Effector memory CD4-positive, alpha-beta T cell (primary cell): Measurements from ENCODE around the gene ART1.
"Not testable (repeated sequence)": the region's sequence is repeated elsewhere in the genome, so short reads cannot be mapped to it uniquely, and the experiment has no call there.

Source experiments
- DNase-seq, 3 donors: peaks; one replicate each; pipeline ENCODE4 v3.0.0-alpha.2; 2020
- H3K27ac ChIP-seq: 2 replicates; pipeline ENCODE4 v1.7.0; 2013; ENCODE audit warnings: mild to moderate bottlenecking, low read length, moderate library complexity; ENCODE audit not compliant: insufficient read depth, poor library complexity, severe bottlenecking
- H3K27me3 ChIP-seq: replicated peaks from 2 replicates; pipeline ENCODE4 v1.7.0; 2013; ENCODE audit warnings: mild to moderate bottlenecking, low read length; ENCODE audit not compliant: insufficient read depth, control insufficient read depth, poor library complexity, severe bottlenecking
- H3K36me3 ChIP-seq: 2 replicates; pipeline ENCODE4 v1.7.0; 2013; ENCODE audit warnings: mild to moderate bottlenecking, low read length, moderate library complexity; ENCODE audit not compliant: control insufficient read depth, insufficient read depth
- H3K4me1 ChIP-seq: 2 replicates; pipeline ENCODE4 v1.7.0; 2013; ENCODE audit warnings: low read length, mild to moderate bottlenecking; ENCODE audit not compliant: control insufficient read depth, insufficient read depth, poor library complexity, severe bottlenecking
- H3K4me3 ChIP-seq: 2 replicates; pipeline ENCODE4 v1.7.0; 2013; ENCODE audit warnings: low read length, low read depth, mild to moderate bottlenecking; ENCODE audit not compliant: insufficient read depth, poor library complexity, severe bottlenecking
- H3K9me3 ChIP-seq: 2 replicates; pipeline ENCODE4 v1.7.0; 2013; ENCODE audit warnings: mild to moderate bottlenecking, low read length, moderate library complexity; ENCODE audit not compliant: control insufficient read depth
- total RNA-seq, 3 donors: gene quantifications; one replicate each; lab custom pipeline; 2026; lab: John Stamatoyannopoulos, UW

ART1 gene
- total RNA-seq = 0 reads per million in 3 donors

- H3K9me3 ChIP-seq = no peaks in the 10 kb centered on the region
- no peak within 1 kb of the TSS for H3K27ac ChIP-seq
- H3K4me1 ChIP-seq = peaks cover 11% of the 10 kb centered on the region
- no peak for DNase-seq
- H3K4me3 ChIP-seq = no peak within 1 kb of the TSS
- no peaks in the 10 kb centered on the region for H3K36me3 ChIP-seq
- H3K27me3 ChIP-seq = peaks cover 3% of the 10 kb centered on the region
These were observed at the start of gene ART1 for GRCh38 chr11:3644817-3645235. Gene ART1, plus strand, starts transcription at chr11:3645128. Its CDS starts 14,086 bp downstream, at chr11:3659214.

- not testable (repeated sequence) for H3K27ac ChIP-seq, H3K4me3 ChIP-seq, H3K4me1 ChIP-seq, H3K9me3 ChIP-seq, H3K27me3 ChIP-seq, DNase-seq, H3K36me3 ChIP-seq
These were observed 47.2 kb upstream of the ART1 start for GRCh38 chr11:3597743-3598142.

- H3K9me3 ChIP-seq, H3K27ac ChIP-seq, H3K27me3 ChIP-seq, DNase-seq, H3K36me3 ChIP-seq, H3K4me1 ChIP-seq, H3K4me3 ChIP-seq: not testable (repeated sequence)
These were observed 44.7 kb upstream of the ART1 start for GRCh38 chr11:3600201-3600600.

- Histone ChIP-seq H3K4me3 (no peak overlapping the region), H3K36me3 (no peaks in the 10 kb centered on the region), H3K4me1 (no peaks in the 10 kb centered on the region), H3K27me3 (no peaks in the 10 kb centered on the region), H3K27ac (no peak overlapping the region), H3K9me3 (no peaks in the 10 kb centered on the region)
- DNase-seq = no peak
These were observed 40.8 kb upstream of the ART1 start for GRCh38 chr11:3604167-3604566.

- Histone ChIP-seq H3K4me1 (no peaks in the 10 kb centered on the region), H3K27me3 (no peaks in the 10 kb centered on the region), H3K4me3 (no peak overlapping the region), H3K9me3 (no peaks in the 10 kb centered on the region), H3K36me3 (no peaks in the 10 kb centered on the region), H3K27ac (no peak overlapping the region)
- DNase-seq = no peak
These were observed 39.7 kb upstream of the ART1 start for GRCh38 chr11:3605283-3605662.

GRCh38 chr11:3605771-3606203 is 39.1 kb upstream of the ART1 start:
- Histone ChIP-seq H3K4me3 (no peak overlapping the region), H3K4me1 (no peaks in the 10 kb centered on the region), H3K27me3 (no peaks in the 10 kb centered on the region), H3K9me3 (no peaks in the 10 kb centered on the region), H3K27ac (no peak overlapping the region), H3K36me3 (no peaks in the 10 kb centered on the region)
- no peak for DNase-seq

GRCh38 chr11:3609416-3610265 is 35.3 kb upstream of the ART1 start:
- Histone ChIP-seq H3K4me3 (no peak overlapping the region), H3K9me3 (no peaks in the 10 kb centered on the region), H3K4me1 (no peaks in the 10 kb centered on the region), H3K27me3 (no peaks in the 10 kb centered on the region), H3K27ac (no peak overlapping the region), H3K36me3 (no peaks in the 10 kb centered on the region)
- no peak for DNase-seq

GRCh38 chr11:3610846-3611245 is 34.1 kb upstream of the ART1 start:
- no peak overlapping the region for H3K4me3 ChIP-seq
- H3K27ac ChIP-seq = no peak overlapping the region
- no peaks in the 10 kb centered on the region for H3K9me3 ChIP-seq
- no peaks in the 10 kb centered on the region for H3K27me3 ChIP-seq
- H3K4me1 ChIP-seq = no peaks in the 10 kb centered on the region
- DNase-seq = no peak
- H3K36me3 ChIP-seq = no peaks in the 10 kb centered on the region

GRCh38 chr11:3611976-3612678 is 32.8 kb upstream of the ART1 start:
- H3K4me1 ChIP-seq = no peaks in the 10 kb centered on the region
- DNase-seq = no peak
- H3K9me3 ChIP-seq = no peaks in the 10 kb centered on the region
- H3K27ac ChIP-seq = no peak overlapping the region
- no peak overlapping the region for H3K4me3 ChIP-seq
- no peaks in the 10 kb centered on the region for H3K27me3 ChIP-seq
- no peaks in the 10 kb centered on the region for H3K36me3 ChIP-seq
